GM21529 (cell line): Measurements from ENCODE around the gene CX3CR1.
A peak's percentile ranks its signal among the peaks of the same experiment; 100 is the strongest.
"Not testable (repeated sequence)": the region's sequence is repeated elsewhere in the genome, so short reads cannot be mapped to it uniquely, and the experiment has no call there.

Experiments used
- ATAC-seq: cut with Tn5 transposase; IDR thresholded peaks from one replicate; pipeline ENCODE4 v1.9.1; 2021; ENCODE audit not compliant: unreplicated experiment

CX3CR1 gene

GRCh38 chr3:39279745-39280517, at the start of gene CX3CR1:
Gene CX3CR1 (minus strand): TSS chr3:39280036. CDS start chr3:39266509, 13,527 bp downstream.
- no peak for ATAC-seq

- ATAC-seq = no peak
Measured at GRCh38 chr3:39329493-39329892, 49.7 kb upstream of the CX3CR1 start, which contains the start of gene CCR8. Gene CCR8 (plus strand): TSS chr3:39329709. CDS start chr3:39332332, 2,623 bp downstream.

GRCh38 chr3:39327746-39328349, 48.0 kb upstream of the CX3CR1 start:
- peak; percentile 70 for ATAC-seq

GRCh38 chr3:39327053-39327745, 47.4 kb upstream of the CX3CR1 start:
- no peak for ATAC-seq

- no peak for ATAC-seq
Measured at GRCh38 chr3:39325236-39325635, 45.4 kb upstream of the CX3CR1 start.

GRCh38 chr3:39323494-39323893, 43.7 kb upstream of the CX3CR1 start:
- no peak for ATAC-seq

GRCh38 chr3:39322936-39323335, 43.1 kb upstream of the CX3CR1 start:
- ATAC-seq = no peak

- ATAC-seq = not testable (repeated sequence)
Measured at GRCh38 chr3:39322209-39322715, 42.4 kb upstream of the CX3CR1 start.

- not testable (repeated sequence) for ATAC-seq
Measured at GRCh38 chr3:39321574-39321983, 41.7 kb upstream of the CX3CR1 start.

GRCh38 chr3:39319249-39319648, 39.4 kb upstream of the CX3CR1 start:
- ATAC-seq = no peak

- no peak for ATAC-seq
Measured at GRCh38 chr3:39318301-39318700, 38.5 kb upstream of the CX3CR1 start.

GRCh38 chr3:39317571-39318169, 37.8 kb upstream of the CX3CR1 start:
- ATAC-seq = no peak

- no peak for ATAC-seq
Measured at GRCh38 chr3:39315420-39315819, 35.6 kb upstream of the CX3CR1 start.

- no peak for ATAC-seq
Measured at GRCh38 chr3:39313289-39313688, 33.5 kb upstream of the CX3CR1 start.

- no peak for ATAC-seq
Measured at GRCh38 chr3:39302178-39302577, 22.3 kb upstream of the CX3CR1 start.

- ATAC-seq = no peak
Measured at GRCh38 chr3:39299279-39299678, 19.4 kb upstream of the CX3CR1 start.

- no peak for ATAC-seq
Measured at GRCh38 chr3:39296197-39297077, 16.6 kb upstream of the CX3CR1 start.

- ATAC-seq = peak; percentile 90
Measured at GRCh38 chr3:39295184-39295775, 15.4 kb upstream of the CX3CR1 start.

- no peak for ATAC-seq
Measured at GRCh38 chr3:39294446-39295183, 14.8 kb upstream of the CX3CR1 start.
